Measurements from ENCODE around the gene DPP6.

DNA sequence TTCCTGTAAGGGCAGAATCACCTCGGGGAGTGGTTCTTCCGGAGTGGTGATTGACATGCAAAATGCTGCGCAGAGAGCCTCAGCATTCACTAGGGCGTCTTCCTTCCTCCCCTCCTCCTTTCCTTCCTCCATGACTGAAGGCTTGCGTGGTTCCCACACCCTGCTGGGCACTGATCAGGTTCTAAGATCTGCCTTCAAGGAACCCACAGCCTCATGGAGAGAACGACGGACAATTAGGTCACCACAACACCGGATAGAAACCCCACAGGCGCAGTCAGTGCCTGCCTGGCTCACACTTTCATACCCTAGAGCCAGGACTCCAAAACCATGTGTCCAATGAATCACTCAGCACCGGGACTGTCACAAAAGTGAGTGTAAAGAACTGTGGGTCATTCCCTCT is 131.3 kb downstream of the DPP6 start:
- TF ChIP-seq POLR2A (IDR thresholded peaks at IDR 0.05; ENCODE audit: low read depth, low read length): no peak
- no peak for TF ChIP-seq POLR2AphosphoS5 (IDR thresholded peaks at IDR 0.05; ENCODE audit: low read depth, low read length)
